Mesendoderm (in vitro differentiated cells): ENCODE data around the gene CHST11.

ENCODE experiments used
- DNase-seq: peaks from one replicate; pipeline ENCODE4 v3.0.0; 2013
- H2AK5ac ChIP-seq: 2 replicates; pipeline ENCODE4 v1.6.1; 2013; ENCODE audit warnings: low read length, inconsistent platforms
- H2BK120ac ChIP-seq: 2 replicates; pipeline ENCODE4 v1.6.1; 2013; ENCODE audit warnings: low read depth, mild to moderate bottlenecking, low read length, moderate library complexity, mixed read lengths
- H2BK15ac ChIP-seq: replicated peaks from 2 replicates; pipeline ENCODE4 v1.6.1; 2013; ENCODE audit warnings: low read depth, mild to moderate bottlenecking, moderate library complexity
- H2BK5ac ChIP-seq: 2 replicates; pipeline ENCODE4 v1.6.1; 2013; ENCODE audit warnings: low read length, inconsistent platforms
- H3K18ac ChIP-seq: 2 replicates; pipeline ENCODE4 v1.6.1; 2013; ENCODE audit warnings: mild to moderate bottlenecking, low read length, mixed read lengths
- H3K23ac ChIP-seq: one replicate; pipeline ENCODE4 v1.6.1; 2013; ENCODE audit warnings: low read length
- H3K27ac ChIP-seq: 2 replicates; pipeline ENCODE4 v1.5.1; 2013; ENCODE audit warnings: low read depth, mild to moderate bottlenecking, inconsistent platforms, low read length, moderate library complexity
- H3K27me3 ChIP-seq: 2 replicates; pipeline ENCODE4 v1.6.1; 2013; ENCODE audit warnings: low read length, control low read depth, mild to moderate bottlenecking, inconsistent platforms; ENCODE audit not compliant: insufficient read depth, poor library complexity
- H3K36me3 ChIP-seq: 2 replicates; pipeline ENCODE4 v1.6.1; 2013; ENCODE audit warnings: low read length, inconsistent platforms; ENCODE audit not compliant: control insufficient read depth, insufficient read depth
- H3K4ac ChIP-seq: one replicate; pipeline ENCODE4 v1.6.1; 2013; ENCODE audit warnings: low read depth, mild to moderate bottlenecking, low read length, moderate library complexity
- H3K4me1 ChIP-seq: 2 replicates; pipeline ENCODE4 v1.6.1; 2013; ENCODE audit warnings: low read depth, low read length, inconsistent platforms; ENCODE audit not compliant: control insufficient read depth
- H3K4me2 ChIP-seq: 2 replicates; pipeline ENCODE4 v1.6.1; 2013; ENCODE audit warnings: low read length
- H3K4me3 ChIP-seq: 2 replicates; pipeline ENCODE4 v1.5.1; 2013; ENCODE audit warnings: mild to moderate bottlenecking, low read length
- H3K56ac ChIP-seq: one replicate; pipeline ENCODE4 v1.6.1; 2013; ENCODE audit warnings: low read length
- H3K79me1 ChIP-seq: 2 replicates; pipeline ENCODE4 v1.6.1; 2013; ENCODE audit warnings: low read length, inconsistent platforms
- H3K79me2 ChIP-seq: 2 replicates; pipeline ENCODE4 v1.6.1; 2013; ENCODE audit warnings: mild to moderate bottlenecking, low read length; ENCODE audit not compliant: control insufficient read depth, insufficient read depth
- H3K9ac ChIP-seq: 2 replicates; pipeline ENCODE4 v1.6.1; 2013; ENCODE audit warnings: low read length, inconsistent platforms
- H4K5ac ChIP-seq: one replicate; pipeline ENCODE4 v1.6.1; 2013; ENCODE audit warnings: low read length
- H4K8ac ChIP-seq: one replicate; pipeline ENCODE4 v1.6.1; 2013; ENCODE audit warnings: low read depth, mild to moderate bottlenecking, control low read depth, low read length, moderate library complexity
- WGBS: extraction: QIAGEN DNeasy Blood & Tissue Kit; methylation state at CpG from one replicate; pipeline ENCODE4 v1.1.7; 2013; ENCODE audit warnings: low lambda C conversion rate, missing lambda C conversion rate; ENCODE audit not compliant: insufficient coverage; ENCODE audit errors: extremely low coverage; 5-methylcytosine and 5-hydroxymethylcytosine counted together

CHST11 gene

GRCh38 chr12:104503191-104503590, 46.4 kb downstream of the CHST11 start:
- Histone ChIP-seq H3K23ac (no peak overlapping the region), H3K27ac (no peak overlapping the region), H3K27me3 (no peaks in the 10 kb centered on the region), H3K36me3 (no peaks in the 10 kb centered on the region), H4K8ac (no peak overlapping the region), H2BK120ac (no peak overlapping the region), H3K4me3 (no peak overlapping the region), H3K9ac (no peak overlapping the region), H3K4me2 (no peak overlapping the region), H2BK15ac (no peak overlapping the region), H3K56ac (no peak overlapping the region), H2BK5ac (no peak overlapping the region), H3K4ac (no peak overlapping the region), H3K79me1 (no peaks in the 10 kb centered on the region), H3K79me2 (no peaks in the 10 kb centered on the region), H4K5ac (no peak overlapping the region), H3K18ac (no peak overlapping the region), H2AK5ac (no peak overlapping the region), H3K4me1 (peaks cover 9% of the 10 kb centered on the region)
- no peak for DNase-seq
- no CpG with 5 or more reads among the region's 4 CpGs for WGBS

- no peak for DNase-seq
- Histone ChIP-seq H3K4me1 (peaks cover 9% of the 10 kb centered on the region), H3K4me2 (no peak overlapping the region), H2BK15ac (no peak overlapping the region), H3K36me3 (no peaks in the 10 kb centered on the region), H3K79me2 (no peaks in the 10 kb centered on the region), H3K79me1 (no peaks in the 10 kb centered on the region), H3K27ac (no peak overlapping the region), H3K23ac (no peak overlapping the region), H3K9ac (no peak overlapping the region), H3K4me3 (no peak overlapping the region), H3K56ac (no peak overlapping the region), H4K8ac (no peak overlapping the region), H2BK5ac (no peak overlapping the region), H4K5ac (no peak overlapping the region), H2AK5ac (no peak overlapping the region), H3K27me3 (no peaks in the 10 kb centered on the region), H3K4ac (no peak overlapping the region), H2BK120ac (no peak overlapping the region), H3K18ac (no peak overlapping the region)
- WGBS = no CpG with 5 or more reads among the region's 9 CpGs
Observed at GRCh38 chr12:104504146-104504545, 47.4 kb downstream of the CHST11 start.

- Histone ChIP-seq H3K23ac (no peak overlapping the region), H3K4me3 (no peak overlapping the region), H3K18ac (no peak overlapping the region), H3K4me2 (no peak overlapping the region), H2BK5ac (no peak overlapping the region), H3K79me2 (no peaks in the 10 kb centered on the region), H3K36me3 (no peaks in the 10 kb centered on the region), H3K79me1 (no peaks in the 10 kb centered on the region), H2AK5ac (no peak overlapping the region), H3K27me3 (no peaks in the 10 kb centered on the region), H2BK15ac (no peak overlapping the region), H2BK120ac (no peak overlapping the region), H4K5ac (no peak overlapping the region), H3K9ac (no peak overlapping the region), H3K4me1 (peaks cover 9% of the 10 kb centered on the region), H4K8ac (no peak overlapping the region), H3K4ac (no peak overlapping the region), H3K27ac (no peak overlapping the region), H3K56ac (no peak overlapping the region)
- DNase-seq = no peak
- WGBS = no CpG with 5 or more reads among the region's 7 CpGs
Observed at GRCh38 chr12:104505095-104505818, 48.5 kb downstream of the CHST11 start.

- no peak overlapping the region for H3K18ac ChIP-seq
- DNase-seq = peak; percentile 54
- peaks cover 12% of the 10 kb centered on the region for H3K4me1 ChIP-seq
- H3K36me3 ChIP-seq = no peaks in the 10 kb centered on the region
- H3K4ac ChIP-seq = no peak overlapping the region
- WGBS = no CpG with 5 or more reads among the region's 14 CpGs
- H2BK15ac ChIP-seq = no peak overlapping the region
- no peak overlapping the region for H3K27ac ChIP-seq
- H3K4me3 ChIP-seq = no peak overlapping the region
- no peaks in the 10 kb centered on the region for H3K27me3 ChIP-seq
- no peak overlapping the region for H3K4me2 ChIP-seq
- no peak overlapping the region for H2BK5ac ChIP-seq
- no peaks in the 10 kb centered on the region for H3K79me1 ChIP-seq
- H3K79me2 ChIP-seq = no peaks in the 10 kb centered on the region
- H4K5ac ChIP-seq = no peak overlapping the region
- no peak overlapping the region for H2BK120ac ChIP-seq
- no peak overlapping the region for H3K9ac ChIP-seq
- H4K8ac ChIP-seq = no peak overlapping the region
- H3K23ac ChIP-seq = no peak overlapping the region
- H3K56ac ChIP-seq = no peak overlapping the region
- H2AK5ac ChIP-seq = no peak overlapping the region
Observed at GRCh38 chr12:104506676-104507401, 50.1 kb downstream of the CHST11 start.

GRCh38 chr12:104507672-104508071, 50.9 kb downstream of the CHST11 start:
- Histone ChIP-seq H2AK5ac (no peak overlapping the region), H3K4me3 (no peak overlapping the region), H3K79me2 (no peaks in the 10 kb centered on the region), H2BK120ac (no peak overlapping the region), H2BK15ac (no peak overlapping the region), H3K23ac (no peak overlapping the region), H3K27me3 (no peaks in the 10 kb centered on the region), H3K27ac (no peak overlapping the region), H3K4ac (no peak overlapping the region), H3K4me2 (no peak overlapping the region), H3K18ac (no peak overlapping the region), H3K36me3 (no peaks in the 10 kb centered on the region), H3K4me1 (peaks cover 12% of the 10 kb centered on the region), H4K5ac (no peak overlapping the region), H3K9ac (no peak overlapping the region), H4K8ac (no peak overlapping the region), H3K79me1 (no peaks in the 10 kb centered on the region), H3K56ac (no peak overlapping the region), H2BK5ac (no peak overlapping the region)
- WGBS = no CpG with 5 or more reads among the region's 3 CpGs
- peak; percentile 22 for DNase-seq
